ENCODE measurements around the gene ZNG1A.
"Not testable (repeated sequence)": the region's sequence is repeated elsewhere in the genome, so short reads cannot be mapped to it uniquely, and the experiment has no call there.

Gene ZNG1A

GRCh38 chr9:82932-83689, 95.7 kb downstream of the ZNG1A start:
- not testable (repeated sequence) for H3K9me3 ChIP-seq (ENCODE audit: insufficient read depth, low read length); H3K36me3 ChIP-seq (ENCODE audit: low read length); H4K20me1 ChIP-seq (ENCODE audit: low read depth, low read length); H3K4me3 ChIP-seq (ENCODE audit: insufficient read depth, low read length, poor library complexity, severe bottlenecking); H3K4me2 ChIP-seq (ENCODE audit: low read depth, low read length, poor library complexity, severe bottlenecking); H2AFZ ChIP-seq (ENCODE audit: low read depth, low read length, severe bottlenecking); H3F3A ChIP-seq (ENCODE audit: insufficient read depth); H3K9ac ChIP-seq (ENCODE audit: low read length); H3K27ac ChIP-seq (ENCODE audit: low read depth, low read length); H3K27me3 ChIP-seq (ENCODE audit: low read length); H3K9me2 ChIP-seq (replicated peaks; ENCODE audit: insufficient read depth, low read length); H3K79me2 ChIP-seq (ENCODE audit: insufficient read depth, low read length)

- H3K36me3 ChIP-seq (ENCODE audit: low read length); H2AFZ ChIP-seq (ENCODE audit: low read depth, low read length, severe bottlenecking); H4K20me1 ChIP-seq (ENCODE audit: low read depth, low read length); H3F3A ChIP-seq (ENCODE audit: insufficient read depth); H3K4me2 ChIP-seq (ENCODE audit: low read depth, low read length, poor library complexity, severe bottlenecking); H3K9ac ChIP-seq (ENCODE audit: low read length); H3K9me3 ChIP-seq (ENCODE audit: insufficient read depth, low read length); H3K4me3 ChIP-seq (ENCODE audit: insufficient read depth, low read length, poor library complexity, severe bottlenecking); H3K27ac ChIP-seq (ENCODE audit: low read depth, low read length); H3K79me2 ChIP-seq (ENCODE audit: insufficient read depth, low read length); H3K9me2 ChIP-seq (replicated peaks; ENCODE audit: insufficient read depth, low read length); H3K27me3 ChIP-seq (ENCODE audit: low read length): not testable (repeated sequence)
Observed at GRCh38 chr9:78333-78732, 100.5 kb downstream of the ZNG1A start.

GRCh38 chr9:76389-76788, 102.5 kb downstream of the ZNG1A start:
- not testable (repeated sequence) for H3K27ac ChIP-seq (ENCODE audit: low read depth, low read length); H3K4me2 ChIP-seq (ENCODE audit: low read depth, low read length, poor library complexity, severe bottlenecking); H3K36me3 ChIP-seq (ENCODE audit: low read length); H3K27me3 ChIP-seq (ENCODE audit: low read length); H3K79me2 ChIP-seq (ENCODE audit: insufficient read depth, low read length); H3F3A ChIP-seq (ENCODE audit: insufficient read depth); H3K4me3 ChIP-seq (ENCODE audit: insufficient read depth, low read length, poor library complexity, severe bottlenecking); H2AFZ ChIP-seq (ENCODE audit: low read depth, low read length, severe bottlenecking); H3K9me3 ChIP-seq (ENCODE audit: insufficient read depth, low read length); H4K20me1 ChIP-seq (ENCODE audit: low read depth, low read length); H3K9me2 ChIP-seq (replicated peaks; ENCODE audit: insufficient read depth, low read length); H3K9ac ChIP-seq (ENCODE audit: low read length)

GRCh38 chr9:73900-74525, 104.8 kb downstream of the ZNG1A start:
- not testable (repeated sequence) for H3K4me2 ChIP-seq (ENCODE audit: low read depth, low read length, poor library complexity, severe bottlenecking); H4K20me1 ChIP-seq (ENCODE audit: low read depth, low read length); H2AFZ ChIP-seq (ENCODE audit: low read depth, low read length, severe bottlenecking); H3K27ac ChIP-seq (ENCODE audit: low read depth, low read length); H3K27me3 ChIP-seq (ENCODE audit: low read length); H3K9ac ChIP-seq (ENCODE audit: low read length); H3K9me2 ChIP-seq (replicated peaks; ENCODE audit: insufficient read depth, low read length); H3K36me3 ChIP-seq (ENCODE audit: low read length); H3K4me3 ChIP-seq (ENCODE audit: insufficient read depth, low read length, poor library complexity, severe bottlenecking); H3K9me3 ChIP-seq (ENCODE audit: insufficient read depth, low read length); H3F3A ChIP-seq (ENCODE audit: insufficient read depth); H3K79me2 ChIP-seq (ENCODE audit: insufficient read depth, low read length)

GRCh38 chr9:73076-73899, 105.6 kb downstream of the ZNG1A start:
- not testable (repeated sequence) for H3F3A ChIP-seq (ENCODE audit: insufficient read depth); H4K20me1 ChIP-seq (ENCODE audit: low read depth, low read length); H3K27me3 ChIP-seq (ENCODE audit: low read length); H3K36me3 ChIP-seq (ENCODE audit: low read length); H3K9me3 ChIP-seq (ENCODE audit: insufficient read depth, low read length); H3K79me2 ChIP-seq (ENCODE audit: insufficient read depth, low read length); H3K4me3 ChIP-seq (ENCODE audit: insufficient read depth, low read length, poor library complexity, severe bottlenecking); H3K9ac ChIP-seq (ENCODE audit: low read length); H3K27ac ChIP-seq (ENCODE audit: low read depth, low read length); H2AFZ ChIP-seq (ENCODE audit: low read depth, low read length, severe bottlenecking); H3K4me2 ChIP-seq (ENCODE audit: low read depth, low read length, poor library complexity, severe bottlenecking); H3K9me2 ChIP-seq (replicated peaks; ENCODE audit: insufficient read depth, low read length)

Data from SU-DHL-6 (cell line).